HG03196 (cell line): ENCODE data around the gene TSPAN1.
"Not testable (repeated sequence)": the region's sequence is repeated elsewhere in the genome, so short reads cannot be mapped to it uniquely, and the experiment has no call there.

ENCODE experiments used
- ATAC-seq: cut with Tn5 transposase; IDR thresholded peaks from one replicate; pipeline ENCODE4 v1.9.1; 2021; ENCODE audit not compliant: unreplicated experiment

TSPAN1 gene

GRCh38 chr1:46215504-46215903, 40.6 kb downstream of the TSPAN1 start:
- no peak for ATAC-seq

- ATAC-seq = no peak
These were observed 43.6 kb downstream of the TSPAN1 start for GRCh38 chr1:46218443-46218842.

- no peak for ATAC-seq
These were observed 44.9 kb downstream of the TSPAN1 start for GRCh38 chr1:46219551-46220520.

GRCh38 chr1:46220808-46221207, 45.9 kb downstream of the TSPAN1 start:
- ATAC-seq = no peak

GRCh38 chr1:46221749-46222148, 46.9 kb downstream of the TSPAN1 start:
- no peak for ATAC-seq

- not testable (repeated sequence) for ATAC-seq
These were observed 48.2 kb downstream of the TSPAN1 start for GRCh38 chr1:46223055-46223454.

GRCh38 chr1:46223472-46223943, 48.6 kb downstream of the TSPAN1 start:
- ATAC-seq = peak; percentile 58

- no peak for ATAC-seq
These were observed 50.1 kb downstream of the TSPAN1 start for GRCh38 chr1:46224966-46225365.

GRCh38 chr1:46231231-46231630, 56.3 kb downstream of the TSPAN1 start:
- ATAC-seq = not testable (repeated sequence)
